HG03097 (cell line): ENCODE results near the gene MGMT.

Source experiments
- ATAC-seq: cut with Tn5 transposase; IDR thresholded peaks from one replicate; pipeline ENCODE4 v1.9.1; 2021; ENCODE audit not compliant: unreplicated experiment, low FRiP score

The MGMT gene

DNA sequence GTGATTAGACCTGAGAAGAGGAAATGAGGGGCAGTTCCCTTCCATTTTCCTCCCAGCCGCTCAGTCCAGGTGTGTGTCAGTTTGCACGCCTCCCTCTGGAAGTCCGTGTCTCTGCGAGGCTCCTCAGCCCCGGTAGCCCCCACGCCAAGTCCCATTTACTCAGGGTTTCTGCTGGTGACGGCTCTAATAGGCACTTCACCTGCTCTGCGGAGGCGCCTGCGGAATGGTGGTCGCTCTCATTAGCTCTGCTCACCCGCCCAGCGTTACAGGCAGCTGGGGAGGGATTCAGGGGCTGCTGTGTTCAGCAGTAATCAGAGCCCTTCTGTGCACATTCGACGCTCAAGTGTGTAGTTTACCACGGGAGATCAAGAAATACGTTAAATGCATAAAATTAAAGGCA is 179.9 kb downstream of the MGMT start:
- ATAC-seq = no peak

DNA sequence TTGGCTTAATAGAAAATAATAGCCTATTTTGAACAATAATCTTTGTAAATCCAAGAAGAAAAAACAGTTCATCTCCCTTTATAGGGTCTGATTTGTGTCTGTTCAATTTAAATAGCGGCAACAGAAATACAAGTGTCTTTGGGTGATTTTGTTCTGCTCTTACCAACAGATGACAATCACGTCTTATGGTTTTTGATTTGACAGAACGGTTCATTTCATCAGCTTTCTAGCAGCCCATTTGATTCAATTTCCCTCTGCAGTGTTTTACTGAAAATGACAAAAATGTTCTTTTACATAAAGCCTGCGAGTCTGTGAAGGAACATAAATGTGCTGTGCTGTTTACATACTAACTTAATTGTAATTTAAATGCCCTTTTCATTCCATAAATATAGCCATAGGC is 180.5 kb downstream of the MGMT start:
- no peak for ATAC-seq

DNA sequence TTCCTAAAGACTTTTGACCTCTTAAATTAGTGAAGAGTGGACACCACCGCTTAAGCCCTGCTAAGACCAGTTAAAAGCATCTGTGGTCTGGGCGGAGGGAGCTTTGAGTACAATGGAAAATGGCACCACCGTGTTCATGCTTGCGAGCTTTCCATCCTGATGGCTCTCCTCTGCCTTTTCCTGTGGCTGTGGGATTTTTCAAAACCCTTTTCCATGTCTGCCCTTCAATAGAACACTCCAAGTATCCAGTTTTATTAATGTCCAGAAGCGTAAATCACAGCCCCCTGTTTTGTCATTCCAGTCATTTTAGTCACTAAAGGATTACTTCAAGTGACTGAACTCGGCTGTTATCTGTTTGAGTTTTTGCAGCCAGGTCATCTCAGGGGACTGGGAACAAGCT is 181.8 kb downstream of the MGMT start:
- no peak for ATAC-seq

DNA sequence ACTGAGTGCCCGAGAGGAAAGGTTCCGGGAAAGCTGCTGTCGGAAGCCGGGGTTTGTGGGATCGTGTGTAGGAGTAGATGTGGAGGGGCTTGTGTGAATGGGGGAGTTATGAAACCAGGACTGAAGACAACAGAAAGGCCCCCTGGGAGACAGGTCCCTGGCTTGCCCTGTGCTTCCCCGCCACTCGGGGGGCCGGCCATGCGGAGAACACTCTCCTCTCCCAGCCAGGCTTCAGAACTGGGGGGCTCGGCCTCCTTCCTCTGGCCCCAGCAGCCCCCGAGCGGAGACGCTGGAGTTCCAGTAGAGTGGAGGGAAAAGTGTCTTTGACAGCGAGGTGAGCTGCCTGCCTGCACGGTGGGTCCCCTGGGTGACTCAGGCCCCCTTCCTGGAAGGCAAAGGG is 185.0 kb downstream of the MGMT start:
- ATAC-seq = no peak

DNA sequence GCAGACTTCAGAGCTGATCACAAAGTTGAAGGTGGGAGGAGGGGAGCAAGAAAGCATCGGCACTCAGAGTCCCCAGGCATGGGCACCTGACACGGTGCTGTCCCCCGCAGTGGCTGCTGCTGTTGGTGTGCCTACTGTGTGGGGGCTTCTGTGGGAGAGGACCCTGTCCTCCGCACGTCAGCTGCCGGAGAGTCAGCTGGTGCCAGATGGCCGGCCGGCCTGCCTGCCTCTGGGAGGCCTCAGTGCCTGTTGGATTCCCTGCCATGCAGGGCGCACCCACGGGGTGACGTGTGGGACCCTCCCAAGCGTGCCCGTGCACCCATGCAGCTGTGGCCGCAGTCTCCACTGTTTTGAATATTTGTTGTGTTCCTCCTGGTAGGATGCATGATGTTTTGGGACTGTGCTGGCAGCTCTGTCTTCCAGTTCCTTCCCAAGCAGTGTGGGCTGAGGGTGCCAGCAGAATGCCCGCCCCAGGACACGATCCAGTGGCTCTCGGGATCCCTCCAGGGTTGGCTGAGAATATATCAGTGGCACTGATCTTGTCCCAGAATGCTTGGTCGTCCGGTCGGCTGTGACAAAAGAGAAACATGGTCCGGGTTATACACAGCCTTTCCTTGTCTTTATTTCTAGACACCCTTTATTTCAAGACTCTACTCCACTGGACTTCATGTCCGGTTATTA is 185.6 kb downstream of the MGMT start:
- no peak for ATAC-seq

DNA sequence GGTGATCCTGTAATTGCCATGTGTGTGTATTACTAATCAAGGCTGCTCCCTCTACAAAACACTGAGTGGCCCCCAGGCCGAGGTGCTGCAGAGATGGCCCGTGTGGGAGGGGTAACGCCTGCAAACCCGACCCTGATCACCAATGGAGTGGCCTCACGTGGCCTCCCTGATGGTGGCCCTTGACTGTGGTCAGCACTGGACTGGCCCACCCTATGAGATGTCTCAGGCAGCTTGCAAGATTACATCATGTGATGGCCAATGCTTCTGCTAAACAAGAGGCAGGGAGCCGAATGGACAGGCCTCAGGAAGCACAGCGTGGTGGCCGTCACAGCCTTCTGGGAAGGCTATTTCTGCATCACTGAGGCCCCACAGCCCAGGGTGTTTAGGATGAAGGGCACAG is 186.4 kb downstream of the MGMT start:
- no peak for ATAC-seq

DNA sequence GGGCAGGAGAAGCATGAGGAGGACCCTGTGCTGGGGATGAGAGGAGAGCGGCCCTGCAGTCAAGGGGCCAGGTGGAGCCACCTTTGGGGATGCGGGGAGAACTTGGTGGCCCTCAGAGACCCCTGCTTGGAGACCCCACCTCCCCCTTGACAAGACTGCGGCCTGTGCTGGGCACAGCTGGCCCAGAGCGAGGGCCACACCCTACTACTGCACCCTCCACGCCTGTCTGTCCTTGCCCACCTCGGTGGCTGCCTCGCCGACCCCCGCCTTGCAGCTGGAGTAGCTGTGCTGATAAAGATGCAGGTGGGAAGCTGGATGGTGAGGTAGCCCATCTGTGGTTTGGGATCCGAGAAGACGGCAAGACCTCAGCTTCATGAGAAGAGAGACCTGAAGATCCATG is 186.8 kb downstream of the MGMT start:
- ATAC-seq = no peak

DNA sequence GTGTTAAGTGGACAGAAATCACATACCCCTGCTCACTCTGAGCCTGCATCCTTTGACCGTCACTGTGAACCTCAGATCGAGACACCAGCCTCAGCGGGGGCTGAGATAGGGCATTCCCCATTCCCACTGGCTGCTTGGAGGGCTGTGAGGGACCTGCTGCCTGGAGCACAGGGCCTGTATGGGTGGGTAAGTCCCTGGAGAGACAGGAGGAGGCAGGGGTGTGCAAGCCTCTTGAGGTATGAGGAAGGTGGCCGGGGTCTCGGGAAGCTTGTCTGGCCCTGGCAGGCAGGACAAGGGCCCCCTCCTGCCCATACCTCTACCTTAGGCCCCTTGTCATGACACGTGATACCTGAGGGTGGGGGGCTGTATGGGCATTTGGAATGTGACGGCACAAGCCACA is 187.4 kb downstream of the MGMT start:
- no peak for ATAC-seq

DNA sequence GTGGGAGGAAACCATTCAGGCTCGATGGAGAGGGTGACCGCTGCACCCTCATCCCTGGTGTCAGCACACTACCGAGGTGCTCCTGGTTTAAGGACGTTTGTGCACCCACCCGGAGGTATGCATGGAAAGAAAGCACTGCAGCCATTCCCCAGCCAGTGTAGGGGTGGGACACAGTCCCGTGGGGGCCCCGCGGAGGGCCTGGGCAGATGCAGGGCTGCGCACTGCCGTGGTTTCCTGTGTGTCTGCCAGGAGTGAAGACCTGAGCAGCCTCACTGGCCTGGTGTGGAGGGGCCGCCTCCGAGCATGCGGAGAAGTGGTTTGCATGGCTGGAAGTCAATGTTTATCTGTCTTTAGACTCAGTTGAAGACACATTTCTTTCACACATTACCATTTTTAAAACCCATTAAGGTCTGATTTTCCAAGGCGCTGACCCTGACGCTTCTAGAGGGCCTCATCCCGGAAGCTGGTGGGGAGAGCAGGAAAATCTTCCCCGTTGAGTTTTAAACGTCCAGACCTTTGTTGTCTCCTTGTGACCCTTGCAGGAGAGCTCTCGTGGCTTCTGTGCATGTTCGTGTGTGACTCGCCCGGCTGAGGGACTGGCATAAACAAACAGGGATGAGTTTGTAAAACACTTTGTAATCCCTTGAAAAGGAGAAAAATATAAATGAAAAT is 188.1 kb downstream of the MGMT start:
- no peak for ATAC-seq

DNA sequence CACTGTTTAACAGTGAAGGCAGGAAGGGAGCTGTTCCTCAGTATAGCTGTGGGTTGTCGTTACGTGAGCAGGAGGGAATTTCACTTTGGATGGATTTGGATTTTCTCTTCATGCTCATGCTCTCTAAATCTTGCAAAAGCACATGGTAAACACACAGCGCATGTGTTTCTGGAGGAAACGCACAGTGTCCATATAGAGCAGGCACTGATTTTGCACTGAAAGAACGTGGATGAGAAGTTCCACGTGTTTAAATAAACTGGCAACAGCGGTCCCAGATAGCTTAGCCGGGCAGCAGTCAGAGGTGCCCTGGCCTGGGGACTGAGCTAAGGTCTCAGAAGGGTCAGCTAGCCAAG is 188.6 kb downstream of the MGMT start:
- ATAC-seq = no peak

DNA sequence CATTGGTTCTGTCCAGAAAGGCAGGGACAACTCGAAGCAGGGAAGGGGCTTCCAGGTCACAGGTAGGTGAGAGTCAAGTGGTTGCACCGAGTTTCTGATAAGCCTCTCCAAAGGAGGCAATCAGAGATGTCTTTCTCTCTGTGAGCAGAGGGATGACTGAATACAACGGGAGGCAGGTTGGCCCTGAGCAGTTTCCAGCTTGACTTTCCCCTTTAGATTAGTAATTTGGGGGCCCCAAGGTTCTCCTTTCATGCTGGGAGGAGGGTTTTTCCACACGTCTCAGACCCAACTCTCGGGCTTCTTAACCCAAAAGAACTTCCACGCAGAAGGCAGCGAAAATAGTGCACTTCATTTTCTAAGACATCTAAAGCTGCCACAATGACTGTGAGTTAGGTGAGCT is 189.6 kb downstream of the MGMT start:
- no peak for ATAC-seq

DNA sequence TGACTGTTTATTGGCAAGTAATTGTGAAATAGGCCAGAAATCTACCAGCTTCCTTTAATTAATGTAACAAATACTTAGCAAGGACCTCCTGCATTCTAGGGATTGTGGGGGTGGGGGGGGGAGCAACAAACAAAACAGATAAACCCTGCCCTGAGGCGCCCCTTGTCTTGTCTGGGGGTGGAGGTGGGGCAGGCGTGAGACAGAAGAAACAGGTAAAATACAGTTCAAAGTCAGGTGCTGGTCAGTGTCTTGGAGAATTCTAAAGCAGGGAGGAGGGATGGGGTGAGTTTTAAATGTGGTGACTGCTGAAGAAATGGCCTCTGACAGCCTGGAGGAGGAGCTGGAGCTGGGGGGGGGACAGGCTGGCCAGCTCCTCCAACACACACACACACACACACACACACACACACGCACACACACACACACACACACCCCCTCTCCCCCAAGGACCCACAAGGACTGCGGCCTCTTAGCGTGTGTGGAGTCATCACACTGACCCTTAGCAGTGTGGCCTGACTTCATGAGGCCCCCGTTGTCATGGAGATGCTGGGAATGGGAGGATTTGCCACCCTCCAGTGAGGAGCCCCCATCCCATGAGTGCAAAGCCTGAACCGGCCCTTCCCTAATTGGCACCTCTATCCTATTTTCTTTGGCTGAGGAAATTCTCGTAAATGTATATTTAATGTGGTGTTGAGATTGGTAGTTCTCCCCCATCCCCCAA is 190.4 kb downstream of the MGMT start:
- no peak for ATAC-seq

DNA sequence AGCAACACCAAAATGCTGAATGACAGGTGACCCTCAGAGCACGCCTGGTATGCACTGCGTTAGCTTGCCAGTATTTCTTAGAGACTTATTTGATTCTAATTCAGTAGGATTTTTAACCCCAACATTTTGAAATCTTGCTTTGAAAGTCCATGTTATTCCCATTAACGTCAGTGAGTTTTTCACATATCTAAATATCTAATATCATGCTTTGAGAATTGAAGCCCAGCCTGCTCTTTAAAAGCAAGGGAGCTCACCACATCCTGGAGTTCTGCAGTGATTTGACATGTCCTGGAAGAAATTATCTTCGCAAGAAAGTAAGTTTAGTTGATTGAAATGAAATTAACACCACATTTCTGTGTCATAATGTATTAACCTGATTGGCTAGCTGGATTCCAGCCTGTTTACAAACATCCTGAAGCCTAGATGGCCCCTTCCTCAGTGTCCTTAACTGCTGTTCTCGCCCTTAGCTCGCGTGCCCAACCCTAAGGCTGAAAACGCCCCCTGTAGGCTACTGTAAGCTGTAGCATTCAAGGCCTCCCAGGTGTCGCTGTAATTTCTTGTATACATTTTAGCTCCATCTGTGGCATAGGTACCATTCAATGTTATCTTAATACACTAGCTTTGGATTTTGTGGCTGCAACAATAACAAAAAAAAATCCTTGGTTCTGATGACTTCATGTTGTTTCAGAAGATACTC is 191.5 kb downstream of the MGMT start:
- ATAC-seq = no peak

DNA sequence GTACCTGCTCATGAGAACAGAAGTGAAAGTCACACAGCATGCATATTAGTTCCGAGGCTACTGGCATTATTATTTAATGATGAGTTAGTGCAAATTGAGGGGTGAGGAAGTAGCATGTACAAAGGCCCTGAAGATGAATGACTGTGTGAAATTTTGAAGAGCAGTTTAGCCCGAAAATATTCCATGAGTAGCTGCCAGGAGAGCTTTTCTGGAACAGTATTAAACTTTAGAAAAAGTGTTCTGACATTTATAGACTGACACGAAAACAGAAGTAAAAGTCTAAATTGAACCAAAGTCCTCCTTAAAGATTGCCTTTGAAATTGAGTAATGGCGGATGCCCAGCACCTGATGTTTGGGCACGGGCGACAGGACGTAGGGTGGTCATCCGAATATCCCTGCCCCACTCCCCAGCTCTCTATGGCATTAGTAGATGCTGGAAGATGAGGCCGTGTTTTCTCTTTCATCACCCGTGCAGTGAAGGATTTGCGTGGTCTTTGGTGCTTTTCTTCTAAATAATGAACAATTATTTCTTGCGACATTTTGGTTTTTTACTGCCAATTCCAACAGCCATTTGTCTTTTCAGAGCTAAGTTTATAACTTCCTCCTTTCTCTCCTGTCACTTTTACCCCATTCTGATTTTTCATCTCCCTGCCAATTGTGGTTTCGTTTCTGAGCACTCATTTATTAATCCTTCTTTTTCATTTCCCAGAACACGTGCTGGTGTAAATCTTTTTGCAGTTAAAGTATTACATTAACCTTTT is 192.6 kb downstream of the MGMT start:
- ATAC-seq = no peak

DNA sequence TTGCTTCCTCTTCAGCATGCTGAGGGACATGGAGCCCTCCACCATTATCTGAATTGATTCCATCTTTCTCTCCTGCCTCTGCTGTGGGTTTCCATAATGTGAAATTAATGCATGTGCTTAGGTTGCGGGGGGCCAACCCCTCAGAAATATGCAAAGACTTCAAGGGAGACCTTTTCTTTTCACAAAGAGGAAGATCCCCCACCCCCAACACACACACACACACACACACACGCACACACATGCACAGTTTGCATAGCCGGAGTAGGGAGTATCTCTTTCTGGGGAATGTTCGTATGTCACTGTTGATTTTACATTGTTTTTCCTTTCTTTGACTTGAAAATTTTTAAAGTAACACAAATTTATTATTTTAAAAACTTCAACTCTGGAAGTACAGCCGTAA is 193.5 kb downstream of the MGMT start:
- ATAC-seq = no peak

DNA sequence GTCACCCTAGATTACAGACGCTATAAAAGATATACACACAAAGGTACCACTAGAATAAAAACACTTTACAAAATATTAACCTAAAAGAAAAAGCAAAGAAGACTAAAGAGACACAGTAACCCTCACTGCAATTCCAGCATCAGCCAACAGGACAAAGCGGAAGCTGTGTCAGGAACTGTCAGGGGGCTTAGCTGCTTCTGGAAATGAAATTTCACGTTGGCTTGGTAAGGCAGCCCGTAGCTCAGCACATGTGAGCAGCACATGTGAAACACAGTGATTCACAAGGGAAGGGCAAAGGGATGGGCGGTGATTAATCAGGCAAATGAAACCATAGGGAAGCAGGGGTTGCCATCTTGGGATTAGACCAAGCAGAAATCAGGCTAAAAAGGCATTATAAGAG is 195.4 kb downstream of the MGMT start:
- no peak for ATAC-seq

DNA sequence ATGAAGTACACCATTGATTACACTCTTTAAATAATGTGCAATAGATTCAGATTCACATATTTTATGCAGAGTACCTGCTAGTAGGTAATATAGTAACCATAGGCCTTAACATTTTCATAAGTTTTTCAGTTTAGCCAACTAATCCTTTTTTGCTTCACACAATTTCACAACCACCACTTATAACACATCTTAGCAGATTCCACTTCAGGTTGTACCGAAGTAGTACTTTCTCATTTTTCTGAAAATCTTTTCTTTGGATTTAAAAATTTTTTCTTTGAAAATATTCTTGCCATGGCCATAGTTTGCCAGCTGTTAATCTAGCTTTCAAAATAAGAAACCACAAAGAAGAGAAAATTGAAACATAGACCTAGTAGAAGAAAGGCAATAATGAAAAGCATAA is 203.1 kb downstream of the MGMT start:
- ATAC-seq = no peak

DNA sequence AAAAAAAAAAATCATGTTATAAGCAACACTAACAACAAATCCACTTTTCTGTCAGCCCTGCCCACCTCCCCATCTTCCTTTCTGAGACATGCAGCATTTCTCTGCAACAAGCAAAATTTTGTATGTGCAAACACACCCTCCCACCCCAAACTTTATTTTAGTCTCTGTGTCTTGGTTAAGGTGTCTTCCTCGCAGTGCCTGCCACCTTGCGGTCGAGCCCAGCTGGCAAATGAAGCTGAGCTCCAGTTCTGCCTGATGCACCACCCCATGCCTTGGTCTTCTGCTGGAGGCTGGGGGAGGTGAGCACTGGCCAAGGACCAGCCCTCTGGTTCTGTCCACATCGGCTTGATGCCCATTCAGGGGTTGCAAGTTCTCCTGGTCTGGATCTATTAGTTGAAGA is 206.3 kb downstream of the MGMT start:
- ATAC-seq = no peak

DNA sequence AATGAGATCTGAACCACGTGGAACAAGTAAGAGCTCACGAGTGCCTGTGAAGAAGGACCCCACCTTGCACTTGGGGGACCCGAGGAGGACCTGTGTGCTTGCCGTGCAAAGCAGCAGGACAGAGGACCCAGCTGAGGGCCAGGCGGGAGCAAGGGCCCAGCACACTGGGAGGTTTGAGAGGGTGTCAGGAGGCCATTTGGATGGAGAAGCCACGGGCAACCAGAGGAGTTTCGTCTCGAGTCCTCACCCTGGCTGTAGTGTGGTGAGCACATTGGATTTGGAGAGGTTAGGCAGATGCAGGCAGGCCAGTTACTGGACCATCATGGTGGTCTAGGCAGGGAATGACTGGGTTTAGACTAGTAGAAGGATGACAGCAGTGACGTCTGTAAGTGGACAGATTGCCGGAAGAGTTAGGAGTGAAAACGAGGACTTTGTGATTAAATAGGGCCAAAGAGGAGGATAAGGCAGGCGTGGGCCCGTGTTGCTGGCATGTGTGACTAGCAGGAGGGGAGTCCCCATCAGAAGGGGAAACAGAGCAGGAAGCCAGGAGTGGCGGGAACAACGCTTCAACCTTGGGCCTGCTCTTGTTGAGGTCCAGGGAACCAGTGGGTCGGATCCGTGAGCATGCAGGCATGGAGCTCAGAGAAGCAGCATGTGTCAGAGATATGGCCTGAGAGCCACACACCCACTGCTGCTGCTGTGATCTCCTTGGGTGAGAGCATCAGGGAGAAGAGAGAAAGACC is 208.2 kb downstream of the MGMT start:
- no peak for ATAC-seq

DNA sequence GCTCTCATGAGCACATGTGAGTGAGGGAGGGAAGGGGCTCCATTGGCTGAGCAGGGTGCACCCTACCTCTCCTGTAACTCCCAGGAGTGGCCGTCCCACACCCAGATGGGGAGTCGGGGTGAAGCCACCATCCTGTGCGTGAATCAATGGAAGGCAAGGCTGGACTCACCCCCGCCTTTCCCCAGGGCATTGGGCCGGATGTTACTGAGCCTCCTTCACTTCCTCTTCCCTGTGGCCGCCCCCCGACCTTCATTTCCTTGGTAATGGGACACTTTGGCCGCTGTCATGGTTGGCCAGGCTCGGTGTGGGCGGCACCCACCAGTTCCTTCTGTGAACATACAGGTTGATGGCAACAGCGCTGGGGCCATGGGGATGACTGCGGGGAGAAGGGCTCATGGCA is 209.0 kb downstream of the MGMT start:
- ATAC-seq = no peak
